Ishikawa (cell line): ENCODE results near the gene CKAP4.

Experiments used
- CREB1 ChIP-seq: IDR thresholded peaks from 2 replicates; pipeline ENCODE4 v1.6.1; 2012; ENCODE audit warnings: low read depth
- EP300 ChIP-seq: IDR thresholded peaks from 2 replicates; pipeline ENCODE4 v1.6.1; 2012; ENCODE audit warnings: borderline replicate concordance
- FOXM1 ChIP-seq: IDR thresholded peaks from 2 replicates; pipeline ENCODE4 v1.6.1; 2012; ENCODE audit warnings: low read depth, borderline replicate concordance
- MAX ChIP-seq: IDR thresholded peaks from 2 replicates; pipeline ENCODE4 v1.6.1; 2012
- NFIC ChIP-seq: IDR thresholded peaks from 2 replicates; pipeline ENCODE4 v1.6.1; 2012
- RAD21 ChIP-seq: IDR thresholded peaks from 2 replicates; pipeline ENCODE4 v1.6.1; 2012; ENCODE audit warnings: low read depth
- TAF1 ChIP-seq: IDR thresholded peaks from 2 replicates; pipeline ENCODE4 v1.6.1; 2012; ENCODE audit warnings: low read depth, mild to moderate bottlenecking
- YY1 ChIP-seq: IDR thresholded peaks from 2 replicates; pipeline ENCODE4 v1.6.1; 2012; ENCODE audit warnings: low read depth
- ZBTB7A ChIP-seq: IDR thresholded peaks from 2 replicates; pipeline ENCODE4 v1.6.1; 2012; ENCODE audit warnings: low read depth
- TF ChIP-seq, protein P1 (sequence below): IDR thresholded peaks from 2 replicates; pipeline ENCODE4 v1.6.1; 2012
- TF ChIP-seq, protein P2 (sequence below): IDR thresholded peaks from 2 replicates; pipeline ENCODE4 v1.6.1; 2012; ENCODE audit warnings: low read depth, mild to moderate bottlenecking

DNA sequence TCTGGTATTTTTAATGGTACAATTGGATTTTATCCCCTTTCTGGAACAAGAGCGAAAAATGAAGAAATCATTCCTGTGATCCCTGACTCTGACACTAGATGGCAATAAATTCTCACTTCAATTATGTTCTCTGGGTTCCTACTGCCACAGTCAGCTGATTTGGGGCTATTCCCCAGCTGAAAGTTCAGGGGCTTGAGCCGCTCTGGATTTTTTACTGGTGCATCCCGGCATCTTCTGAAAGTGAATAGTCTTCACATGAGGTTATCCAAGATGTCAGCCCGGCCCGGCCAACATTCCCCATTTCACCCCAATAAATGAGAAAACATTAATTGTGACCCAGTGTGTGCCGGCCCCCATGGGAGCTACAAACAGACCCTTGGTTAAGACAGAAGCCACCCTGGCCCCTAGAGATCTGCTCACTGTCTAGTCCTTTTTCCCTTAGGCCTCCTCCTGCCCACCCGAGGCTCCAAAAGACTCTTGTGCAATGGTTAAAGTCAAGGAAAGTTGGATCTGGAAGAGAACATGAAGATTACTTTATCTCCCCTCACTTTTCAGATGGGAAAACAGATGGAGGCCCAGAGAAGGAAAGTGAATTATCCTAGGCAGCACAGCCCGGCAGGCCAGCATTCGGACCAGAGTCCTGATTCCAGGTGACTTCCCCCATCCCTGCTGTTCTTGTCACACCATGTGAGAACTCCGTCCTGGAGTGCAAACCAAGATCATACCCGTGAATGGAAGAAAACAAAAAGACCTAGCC lies 20.8 kb downstream of the CKAP4 start:
- no peak for TF ChIP-seq FOXM1
- TF ChIP-seq, protein P1, sequence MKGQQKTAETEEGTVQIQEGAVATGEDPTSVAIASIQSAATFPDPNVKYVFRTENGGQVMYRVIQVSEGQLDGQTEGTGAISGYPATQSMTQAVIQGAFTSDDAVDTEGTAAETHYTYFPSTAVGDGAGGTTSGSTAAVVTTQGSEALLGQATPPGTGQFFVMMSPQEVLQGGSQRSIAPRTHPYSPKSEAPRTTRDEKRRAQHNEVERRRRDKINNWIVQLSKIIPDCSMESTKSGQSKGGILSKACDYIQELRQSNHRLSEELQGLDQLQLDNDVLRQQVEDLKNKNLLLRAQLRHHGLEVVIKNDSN = 0 out of 2 replicates have a peak, but pooled peaks have one; percentile 30
- TF ChIP-seq ZBTB7A = no peak
- TF ChIP-seq EP300 = no peak
- TF ChIP-seq TAF1 = no peak
- no peak for TF ChIP-seq NFIC
- TF ChIP-seq, protein P2, sequence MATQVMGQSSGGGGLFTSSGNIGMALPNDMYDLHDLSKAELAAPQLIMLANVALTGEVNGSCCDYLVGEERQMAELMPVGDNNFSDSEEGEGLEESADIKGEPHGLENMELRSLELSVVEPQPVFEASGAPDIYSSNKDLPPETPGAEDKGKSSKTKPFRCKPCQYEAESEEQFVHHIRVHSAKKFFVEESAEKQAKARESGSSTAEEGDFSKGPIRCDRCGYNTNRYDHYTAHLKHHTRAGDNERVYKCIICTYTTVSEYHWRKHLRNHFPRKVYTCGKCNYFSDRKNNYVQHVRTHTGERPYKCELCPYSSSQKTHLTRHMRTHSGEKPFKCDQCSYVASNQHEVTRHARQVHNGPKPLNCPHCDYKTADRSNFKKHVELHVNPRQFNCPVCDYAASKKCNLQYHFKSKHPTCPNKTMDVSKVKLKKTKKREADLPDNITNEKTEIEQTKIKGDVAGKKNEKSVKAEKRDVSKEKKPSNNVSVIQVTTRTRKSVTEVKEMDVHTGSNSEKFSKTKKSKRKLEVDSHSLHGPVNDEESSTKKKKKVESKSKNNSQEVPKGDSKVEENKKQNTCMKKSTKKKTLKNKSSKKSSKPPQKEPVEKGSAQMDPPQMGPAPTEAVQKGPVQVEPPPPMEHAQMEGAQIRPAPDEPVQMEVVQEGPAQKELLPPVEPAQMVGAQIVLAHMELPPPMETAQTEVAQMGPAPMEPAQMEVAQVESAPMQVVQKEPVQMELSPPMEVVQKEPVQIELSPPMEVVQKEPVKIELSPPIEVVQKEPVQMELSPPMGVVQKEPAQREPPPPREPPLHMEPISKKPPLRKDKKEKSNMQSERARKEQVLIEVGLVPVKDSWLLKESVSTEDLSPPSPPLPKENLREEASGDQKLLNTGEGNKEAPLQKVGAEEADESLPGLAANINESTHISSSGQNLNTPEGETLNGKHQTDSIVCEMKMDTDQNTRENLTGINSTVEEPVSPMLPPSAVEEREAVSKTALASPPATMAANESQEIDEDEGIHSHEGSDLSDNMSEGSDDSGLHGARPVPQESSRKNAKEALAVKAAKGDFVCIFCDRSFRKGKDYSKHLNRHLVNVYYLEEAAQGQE = no peak
- TF ChIP-seq CREB1 = no peak
- TF ChIP-seq MAX = no peak
- TF ChIP-seq RAD21 = peak; percentile 84
- TF ChIP-seq YY1 = no peak
